ENCODE results near the gene ATXN1.
A peak's percentile ranks its signal among the peaks of the same experiment; 100 is the strongest.
"Not testable (repeated sequence)": the region's sequence is repeated elsewhere in the genome, so short reads cannot be mapped to it uniquely, and the experiment has no call there.

The ATXN1 gene

DNA sequence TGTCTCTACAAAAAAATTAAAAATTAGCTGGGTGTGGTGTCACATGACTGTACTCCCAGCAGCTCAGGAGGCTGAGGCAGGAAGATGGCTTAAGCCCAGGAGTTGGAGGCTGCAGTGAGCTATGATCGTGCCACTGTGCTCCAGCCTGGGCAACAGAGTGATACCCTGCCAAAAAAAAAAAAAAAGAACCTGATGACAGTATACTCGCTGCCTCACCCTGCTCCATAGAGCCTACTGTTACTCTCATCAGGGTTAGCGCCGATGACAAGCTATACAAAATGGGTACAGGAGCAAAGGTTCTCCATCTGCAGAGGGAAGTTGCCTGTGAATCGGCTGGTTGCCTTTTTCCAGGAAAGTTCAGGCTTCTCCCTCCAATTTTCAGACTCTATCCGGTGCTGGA, 469.5 kb downstream of the ATXN1 start:
- no peak for DNase-seq

- DNase-seq, result no peak
These were observed 473.1 kb downstream of the ATXN1 start for GRCh38 chr6:16288163-16288562.

- peak in 1 of 2 experiments; percentile 5 for DNase-seq
These were observed 475.1 kb downstream of the ATXN1 start for GRCh38 chr6:16286151-16286522.

- DNase-seq, result no peak
These were observed 475.7 kb downstream of the ATXN1 start for GRCh38 chr6:16285467-16286150.

DNA sequence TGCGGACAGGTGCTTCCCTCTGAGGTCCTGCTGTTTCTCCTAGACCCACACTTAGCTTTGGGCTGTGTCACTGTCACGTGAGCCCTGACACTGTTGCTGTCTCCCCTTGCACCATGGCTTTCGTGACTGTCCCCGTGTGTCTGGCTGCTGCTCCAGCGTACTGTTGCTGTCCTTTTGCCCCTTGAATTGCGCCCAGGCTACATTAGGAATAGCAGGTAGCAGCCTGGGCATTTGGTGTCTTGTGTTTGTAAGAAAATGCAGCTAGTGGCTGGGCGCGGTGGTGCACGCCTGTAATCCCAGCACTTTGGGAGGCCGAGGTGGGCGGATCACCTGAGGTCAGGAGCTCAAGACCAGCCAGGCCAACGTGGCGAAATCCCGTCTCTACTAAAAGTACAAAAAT, 476.8 kb downstream of the ATXN1 start:
- no peak for DNase-seq

GRCh38 chr6:16282370-16282769, 478.9 kb downstream of the ATXN1 start:
- no peak for DNase-seq

DNA sequence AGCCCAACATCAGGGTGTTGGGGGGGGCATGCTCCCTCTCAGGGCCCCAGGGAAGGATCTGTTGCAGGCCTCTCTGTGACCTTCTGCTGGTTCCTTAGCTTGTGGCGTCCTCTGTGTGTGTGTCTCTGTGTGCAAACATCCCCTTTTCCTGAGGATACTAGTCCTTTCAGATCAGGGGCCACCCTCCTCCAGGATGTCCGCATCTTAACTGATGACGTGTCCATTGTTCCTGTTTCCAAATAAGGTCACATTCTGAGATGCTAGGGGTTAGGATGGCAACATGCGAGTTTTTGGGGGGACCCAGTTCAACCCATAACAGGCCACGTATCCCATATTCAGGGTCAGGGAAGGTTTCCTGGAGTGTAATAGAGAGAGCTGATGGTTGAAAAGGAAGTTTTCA, 482.0 kb downstream of the ATXN1 start:
- DNase-seq, result no peak

- DNase-seq, result no peak
These were observed 482.5 kb downstream of the ATXN1 start for GRCh38 chr6:16278750-16279149.

DNA sequence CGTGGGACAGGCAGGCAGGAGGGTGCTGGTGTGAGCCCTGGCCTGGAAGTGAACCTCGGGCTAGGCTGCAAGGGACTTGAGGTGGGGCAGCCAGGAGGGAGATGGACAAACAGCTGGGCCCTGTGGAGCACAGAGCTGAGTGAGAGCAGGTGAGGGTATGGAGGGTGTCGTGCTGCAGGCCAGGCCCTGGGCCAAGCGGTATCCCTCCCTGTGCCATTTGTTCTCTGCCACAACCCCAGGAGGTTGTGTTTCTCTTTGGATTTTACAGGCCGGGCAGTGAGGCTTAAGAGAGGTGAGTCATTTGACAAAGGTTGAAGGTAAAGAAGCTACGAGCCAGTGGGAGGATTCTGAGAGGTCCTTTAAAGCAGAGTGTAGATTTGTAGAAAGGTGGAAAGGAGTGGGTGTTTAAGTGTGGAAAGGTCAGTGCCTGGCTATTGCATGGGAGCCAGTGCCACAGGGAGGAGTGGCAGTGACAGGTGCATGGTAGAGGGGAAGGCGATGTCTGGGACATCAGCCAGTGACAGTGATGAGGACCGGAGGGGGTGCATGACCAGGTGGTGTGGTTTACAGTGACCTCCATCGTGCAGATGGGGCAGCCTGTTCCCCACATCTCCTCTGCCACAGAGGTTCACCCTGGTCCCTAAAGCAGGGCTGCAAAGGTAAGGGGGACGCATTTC, 483.1 kb downstream of the ATXN1 start:
- no peak for DNase-seq

DNA sequence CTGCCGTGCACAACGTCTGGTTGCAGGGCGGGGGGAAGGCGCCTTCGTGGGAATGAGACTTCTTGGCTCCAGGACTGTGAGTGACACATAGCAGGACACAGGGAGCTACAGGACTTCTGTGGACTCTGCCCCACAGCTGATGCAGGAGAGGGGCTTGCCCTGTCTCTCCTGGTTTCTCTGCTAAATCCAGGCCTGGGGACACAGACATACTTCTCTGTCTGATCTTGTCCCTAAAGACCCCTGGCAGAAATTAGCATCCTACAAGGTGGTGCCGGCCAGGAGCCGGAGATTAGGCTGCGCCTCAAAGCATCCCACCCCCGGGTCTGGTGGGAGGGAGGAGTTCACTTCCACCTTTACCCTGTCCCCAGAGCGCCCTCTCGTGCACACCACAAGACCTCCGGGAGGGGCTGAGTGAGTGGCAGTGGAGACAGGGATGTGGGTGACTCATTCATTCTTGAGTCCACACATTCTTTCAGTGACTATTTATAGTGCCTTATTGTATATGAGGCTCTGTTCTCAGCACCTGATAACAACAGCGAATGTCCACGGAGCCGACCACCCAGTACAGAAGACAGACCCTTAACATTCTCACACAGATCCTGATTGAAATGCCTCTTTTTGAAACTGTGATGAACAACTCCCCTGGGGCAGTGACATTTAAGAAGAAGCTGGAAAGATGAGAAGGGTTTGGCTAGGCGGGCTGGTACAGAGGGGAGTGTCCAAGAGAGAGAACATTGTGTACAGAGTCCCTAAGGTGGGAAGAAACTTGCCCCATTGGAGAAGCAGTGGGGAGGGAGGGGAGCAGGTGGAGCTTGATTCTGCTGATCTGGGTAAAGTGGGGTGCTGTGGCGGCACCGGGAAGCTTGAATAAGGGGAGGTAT, 483.9 kb downstream of the ATXN1 start:
- DNase-seq, result no peak

DNA sequence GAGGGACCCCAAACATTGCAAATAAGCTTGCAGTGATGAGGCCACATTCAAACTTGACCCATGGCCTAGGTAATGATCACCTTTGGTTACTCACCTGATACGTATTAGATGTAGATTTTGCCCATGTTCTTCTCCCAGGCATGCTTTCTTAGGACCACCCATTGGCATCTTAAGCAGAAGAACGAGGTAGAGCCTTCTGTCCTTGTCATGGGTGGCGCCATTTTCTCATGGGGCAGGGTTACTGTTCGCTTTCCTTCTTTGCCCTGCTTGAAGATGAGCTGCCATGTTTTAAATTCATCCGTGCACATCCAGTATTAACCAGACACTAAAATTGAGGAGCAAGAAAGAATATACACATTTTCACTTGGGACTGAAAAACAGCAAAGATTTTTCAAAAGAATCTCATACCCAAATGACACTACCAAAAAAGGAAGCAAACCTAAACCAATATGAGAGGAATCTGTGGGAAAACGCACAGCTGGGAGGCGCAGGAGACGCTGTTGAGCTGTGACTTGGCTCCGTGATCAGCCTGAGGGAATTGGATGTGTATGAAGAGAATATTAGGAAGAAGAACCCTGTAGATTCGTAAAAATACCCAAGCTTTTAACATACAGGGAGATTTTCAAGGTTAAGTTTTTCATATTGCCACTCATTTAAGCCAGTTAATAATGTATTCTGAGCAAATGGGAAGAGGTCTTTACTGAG, 486.2 kb downstream of the ATXN1 start:
- no peak for DNase-seq

- no peak for DNase-seq
These were observed 486.8 kb downstream of the ATXN1 start for GRCh38 chr6:16274483-16274882.

- no peak for DNase-seq
These were observed 488.0 kb downstream of the ATXN1 start for GRCh38 chr6:16273256-16273655.

- DNase-seq, result no peak
These were observed 489.1 kb downstream of the ATXN1 start for GRCh38 chr6:16272201-16272600.

DNA sequence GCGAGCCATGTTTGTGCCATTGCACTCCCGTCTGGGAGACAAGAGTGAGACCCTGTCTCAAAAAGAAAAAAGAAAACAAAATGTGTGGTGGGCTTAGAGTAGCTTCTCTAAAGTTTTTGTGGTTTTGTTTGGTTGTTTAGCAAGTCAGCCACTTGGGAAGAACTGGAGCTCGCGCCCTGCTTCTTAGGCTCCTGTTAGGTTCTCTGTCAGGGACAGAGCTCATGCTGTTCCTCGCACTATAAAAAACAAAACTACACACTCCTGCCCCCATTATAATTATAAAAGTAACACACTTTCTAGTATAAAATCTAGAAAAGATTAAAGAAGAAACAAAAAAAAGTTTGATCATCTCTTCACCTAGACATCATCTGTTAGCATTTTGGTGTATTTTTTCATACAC, 489.8 kb downstream of the ATXN1 start:
- DNase-seq, result no peak

DNA sequence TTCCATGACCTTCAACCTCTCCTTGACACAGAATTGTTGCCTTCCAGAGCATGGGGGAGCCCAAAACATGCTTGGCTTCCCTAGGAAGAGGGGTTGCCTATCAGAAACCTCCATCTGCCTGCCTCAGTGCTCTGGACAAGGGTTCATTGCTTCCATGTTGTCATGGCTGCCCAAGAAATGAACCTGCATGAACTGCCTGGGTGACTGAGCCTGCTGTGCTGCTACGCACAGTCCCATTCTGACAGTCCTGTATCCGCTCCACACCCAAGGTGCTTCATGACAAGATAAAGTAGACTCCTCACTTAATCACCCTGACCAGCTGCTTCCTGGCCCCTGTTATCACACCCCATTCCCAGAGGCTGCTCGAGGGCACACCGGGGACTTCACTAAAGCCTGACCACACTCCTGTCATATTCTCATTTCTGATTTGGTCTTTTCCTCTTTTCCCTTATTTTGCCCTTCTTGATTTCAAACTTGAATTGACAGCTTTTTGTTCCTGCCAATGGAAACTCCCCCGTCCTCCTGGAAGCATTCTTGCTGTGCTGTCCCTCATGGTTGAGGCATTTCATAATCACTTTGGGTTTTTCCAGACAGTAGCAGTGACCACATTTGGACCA, 491.0 kb downstream of the ATXN1 start:
- DNase-seq, result no peak

GRCh38 chr6:16269442-16270070, 491.7 kb downstream of the ATXN1 start:
- DNase-seq, result not testable (repeated sequence)

DNA sequence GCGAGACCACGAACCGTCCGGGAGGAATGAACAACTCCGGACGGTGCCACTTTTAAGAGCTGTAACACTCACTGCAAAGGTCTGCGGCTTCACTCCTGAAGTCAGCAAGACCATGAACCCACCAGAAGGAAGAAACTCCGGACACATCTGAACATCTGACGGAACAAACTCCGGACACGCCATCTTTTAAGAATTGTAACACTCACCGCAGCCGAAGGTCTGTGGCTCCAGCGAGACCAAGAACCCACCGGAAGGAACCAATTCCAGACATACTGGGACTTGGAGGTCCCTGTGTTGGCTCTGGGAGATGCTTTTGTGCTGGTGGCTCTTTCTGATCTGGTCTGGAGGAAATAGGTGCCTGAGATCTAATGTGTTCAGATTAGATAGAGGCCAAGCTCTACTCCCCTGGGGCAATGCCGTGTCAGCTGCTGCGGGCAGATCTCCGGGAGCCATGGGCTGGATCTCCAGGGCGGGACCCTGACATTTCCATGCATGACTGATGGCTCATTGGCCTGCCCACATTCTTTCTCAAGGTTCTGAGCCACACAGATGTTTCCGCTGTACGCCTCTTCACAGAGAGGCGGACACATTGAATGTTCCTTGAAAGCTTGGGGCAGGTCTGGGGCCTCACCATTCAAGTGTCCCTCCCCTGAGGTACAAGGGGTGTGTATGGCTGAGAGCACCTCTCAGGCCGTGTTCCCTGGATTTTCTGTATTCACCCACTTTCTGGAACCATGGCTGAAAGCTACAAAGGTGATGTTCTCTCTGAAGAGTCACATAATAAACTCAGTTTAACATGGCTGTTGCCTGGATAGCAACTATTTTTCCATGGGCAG, 493.6 kb downstream of the ATXN1 start:
- DNase-seq, result no peak

DNA sequence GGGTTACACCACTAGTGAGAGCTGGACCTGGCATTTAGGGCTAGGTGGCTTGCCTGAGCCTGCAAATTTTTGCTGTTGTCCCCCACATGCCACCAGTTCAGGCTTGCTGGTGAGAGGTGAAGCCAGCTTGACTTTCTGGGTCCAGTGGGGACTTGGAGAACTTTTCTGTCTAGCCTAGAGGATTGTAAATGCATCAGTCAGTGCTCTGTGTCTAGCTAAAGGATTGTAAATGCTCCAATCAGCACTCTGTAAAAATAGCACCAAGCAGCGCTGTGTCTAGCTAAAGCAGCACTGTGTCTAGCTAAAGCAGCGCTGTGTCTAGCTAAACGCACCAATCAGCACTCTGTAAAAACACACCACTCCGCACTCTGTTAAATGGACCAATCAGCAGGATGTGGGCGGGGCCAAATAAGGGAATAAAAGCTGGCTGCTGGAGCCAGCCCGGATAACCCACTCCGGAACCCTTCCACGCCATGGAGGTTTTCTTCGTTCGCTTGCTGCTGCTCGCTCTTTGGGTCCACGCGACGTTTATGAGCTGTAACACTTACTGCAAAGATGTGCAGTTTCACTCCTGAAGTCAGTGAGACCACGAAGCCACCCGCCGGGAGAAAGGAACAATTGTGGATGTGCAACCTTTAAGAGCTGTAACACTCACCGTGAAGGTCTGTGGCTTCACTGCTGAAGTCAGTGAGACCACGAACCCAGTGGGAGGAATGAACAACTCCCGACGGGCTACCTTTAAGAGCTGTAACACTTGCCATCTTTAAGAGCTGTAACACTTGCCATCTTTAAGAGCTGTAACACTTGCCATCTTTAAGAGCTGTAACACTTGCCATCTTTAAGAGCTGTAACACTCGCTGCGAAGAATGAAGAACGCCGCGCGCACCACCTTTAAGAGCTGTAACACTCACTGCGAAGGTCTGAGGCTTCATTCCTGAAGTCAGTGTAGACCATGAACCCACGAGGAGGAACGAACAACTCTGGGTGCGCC, 495.6 kb downstream of the ATXN1 start:
- no peak for DNase-seq

GRCh38 chr6:16264785-16265184, 496.5 kb downstream of the ATXN1 start:
- no peak for DNase-seq
